ENCODE results near the gene SFXN5. TPM values are rescaled to one million over a fixed set of nuclear protein-coding genes. Genes with fewer than 3 reads are reported as not detected.

SFXN5 gene
- total and polyA plus RNA-seq, 2 of the 8 experiments (the other 6 are each of a cell fraction or from before 2014, with no cell fraction given) = 29.3 to 33.1 TPM

DNA sequence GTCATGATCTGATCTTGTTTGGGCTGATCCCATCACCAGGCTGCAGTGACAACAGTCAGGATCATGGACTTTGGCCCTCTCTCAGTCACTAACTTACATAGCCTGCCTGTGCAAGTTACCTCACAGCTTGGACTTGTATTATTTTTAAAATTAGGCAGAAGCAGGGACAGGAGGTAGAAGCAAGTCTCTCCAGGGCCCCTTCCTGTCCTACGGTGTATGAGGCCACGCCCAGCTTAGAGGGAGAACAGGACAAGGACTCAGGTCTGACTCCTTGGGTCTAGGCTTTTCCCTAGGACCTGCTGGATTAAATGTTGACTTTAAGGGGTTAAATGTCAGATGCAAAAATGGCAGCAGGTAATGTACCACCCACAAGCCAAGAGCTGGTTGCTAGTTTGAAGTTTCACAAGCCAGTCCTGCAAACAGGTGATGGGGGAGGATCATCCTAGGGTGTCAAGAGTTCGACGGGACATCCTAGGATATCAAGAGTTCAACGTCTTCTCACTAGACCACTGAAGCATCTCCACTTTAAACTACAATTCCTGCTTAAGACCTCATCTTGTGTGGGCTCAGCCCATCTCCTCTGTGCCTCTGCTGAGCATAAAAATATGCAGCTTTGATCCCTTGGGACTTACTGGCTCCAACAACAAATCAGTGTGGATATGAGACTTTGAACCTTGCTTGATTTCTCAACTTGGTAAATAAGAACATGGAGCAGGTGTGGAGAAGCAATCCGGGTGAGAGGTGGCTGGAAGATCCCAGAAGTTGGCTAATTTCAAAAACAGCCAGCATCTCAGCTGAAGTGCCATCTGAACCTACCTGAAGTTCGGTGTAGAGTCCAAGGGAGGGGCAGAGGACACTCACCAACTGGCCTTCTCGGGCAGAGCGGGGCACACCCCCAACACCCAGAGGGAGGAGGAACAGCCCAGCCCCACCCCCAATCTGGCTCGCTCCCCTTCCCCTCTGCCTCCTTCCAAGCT, 39.5 kb downstream of the SFXN5 start (continued):
- TF ChIP-seq POLR2A (IDR thresholded peaks at IDR 0.05; ENCODE audit: control extremely low read depth in 1 of 2, low read depth in 2 of 2, low read length in 2 of 2) (no peak), RFX5 (IDR thresholded peaks at IDR 0.05; ENCODE audit: borderline replicate concordance, low read depth, low read length) (no peak), FOSL1 (IDR thresholded peaks at IDR 0.05; ENCODE audit: insufficient read depth, low read depth, low read length) (no peak), SIN3A (conservative IDR thresholded peaks at IDR 0.05 in 1 of 2, IDR thresholded peaks at IDR 0.05 in 1 of 2; ENCODE audit: low read depth in 1 of 2, low read length in 2 of 2) (no peak), HDAC2 (IDR thresholded peaks at IDR 0.05; ENCODE audit: borderline replicate concordance in 1 of 2, low read depth in 2 of 2, low read length in 2 of 2) (no peak), JUND (IDR thresholded peaks at IDR 0.05; ENCODE audit: low read length) (no peak), CTBP2 (IDR thresholded peaks at IDR 0.05; ENCODE audit: borderline replicate concordance, insufficient read depth, insufficient read length, low read length) (no peak), CHD2 (IDR thresholded peaks at IDR 0.05; ENCODE audit: low read length) (no peak), PHF8 (conservative IDR thresholded peaks at IDR 0.05; ENCODE audit: low read depth, low read length) (no peak)
